MM.1S (cell line): ENCODE results near the gene CRTC2.

Experiments
- CTCF ChIP-seq: fragments of 300-600 bp; sonication (generic); IDR thresholded peaks from 2 replicates; pipeline ENCODE4 v1.5.1; 2016; ENCODE audit warnings: antibody characterized with exemption, low read length, mixed read lengths
- EZH2 ChIP-seq: fragments of 300-600 bp; sonication (generic); optimal IDR thresholded peaks from 2 replicates; pipeline ENCODE3; 2017; ENCODE audit warnings: low read depth, mild to moderate bottlenecking, antibody characterized with exemption, low read length, mixed read lengths

GRCh38 chr1:153946622-153947241 lies 11.7 kb downstream of the CRTC2 start, which contains the start of gene DENND4B:
- TF ChIP-seq EZH2: no peak
- TF ChIP-seq CTCF: peak; percentile 98
